Mononuclear cell (primary cell): ENCODE results near the gene ZNF213. TPM values are rescaled to one million over a fixed set of nuclear protein-coding genes. Genes with fewer than 3 reads are reported as not detected.
"Not testable (repeated sequence)": the region's sequence is repeated elsewhere in the genome, so short reads cannot be mapped to it uniquely, and the experiment has no call there.

Experiments
- H3K27me3 ChIP-seq: 2 replicates; pipeline ENCODE4 v1.6.0; 2011; ENCODE audit warnings: low read length, control low read depth; ENCODE audit not compliant: insufficient read depth
- H3K4me1 ChIP-seq: 2 replicates; pipeline ENCODE4 v1.5.1; 2011; ENCODE audit warnings: mild to moderate bottlenecking, low read length, control low read depth; ENCODE audit not compliant: insufficient read depth
- H3K4me3 ChIP-seq: 2 replicates; pipeline ENCODE4 v1.5.1; 2011; ENCODE audit warnings: mild to moderate bottlenecking, low read length, moderate library complexity
- H3K9me3 ChIP-seq: 2 replicates; pipeline ENCODE4 v1.5.1; 2011; ENCODE audit warnings: low read depth, mild to moderate bottlenecking, control low read depth, low read length
- total RNA-seq: library from RNA; depleted of rRNA; stranded (reverse); fragments of >200 nt; gene quantifications from one replicate; pipeline ENCODE4 v1.2.3, GENCODE V29; 2012

ZNF213 gene
- total RNA-seq, 1 donor: 1.6 TPM

GRCh38 chr16:3180445-3180878, 45.6 kb downstream of the ZNF213 start:
- Histone ChIP-seq H3K27me3 (peaks cover 95% of the 10 kb centered on the region), H3K4me1 (peaks cover 15% of the 10 kb centered on the region), H3K4me3 (no peak overlapping the region), H3K9me3 (no peaks in the 10 kb centered on the region)

DNA sequence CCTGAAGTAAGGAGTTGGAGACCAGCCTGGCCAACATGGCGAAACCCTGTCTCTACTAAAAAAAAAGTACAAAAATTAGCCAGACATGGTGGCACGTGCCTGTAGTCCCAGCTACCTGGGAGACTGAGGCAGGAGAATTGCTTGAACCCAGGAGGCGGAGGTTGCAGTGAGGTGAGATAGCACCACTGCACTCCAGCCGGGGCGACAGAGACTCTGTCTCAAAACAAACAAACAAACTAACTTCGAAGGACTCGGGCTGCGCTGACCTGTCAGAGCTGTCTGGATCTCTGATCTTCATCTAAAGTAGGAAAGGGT, 47.4 kb downstream of the ZNF213 start:
- Histone ChIP-seq H3K4me1 (peaks cover 15% of the 10 kb centered on the region), H3K27me3 (peaks cover 95% of the 10 kb centered on the region)
- not testable (repeated sequence) for H3K4me3 ChIP-seq, H3K9me3 ChIP-seq

GRCh38 chr16:3182608-3183444, 48.0 kb downstream of the ZNF213 start:
- Histone ChIP-seq H3K4me1 (peaks cover 15% of the 10 kb centered on the region), H3K4me3 (no peak overlapping the region), H3K27me3 (peaks cover 95% of the 10 kb centered on the region)

DNA sequence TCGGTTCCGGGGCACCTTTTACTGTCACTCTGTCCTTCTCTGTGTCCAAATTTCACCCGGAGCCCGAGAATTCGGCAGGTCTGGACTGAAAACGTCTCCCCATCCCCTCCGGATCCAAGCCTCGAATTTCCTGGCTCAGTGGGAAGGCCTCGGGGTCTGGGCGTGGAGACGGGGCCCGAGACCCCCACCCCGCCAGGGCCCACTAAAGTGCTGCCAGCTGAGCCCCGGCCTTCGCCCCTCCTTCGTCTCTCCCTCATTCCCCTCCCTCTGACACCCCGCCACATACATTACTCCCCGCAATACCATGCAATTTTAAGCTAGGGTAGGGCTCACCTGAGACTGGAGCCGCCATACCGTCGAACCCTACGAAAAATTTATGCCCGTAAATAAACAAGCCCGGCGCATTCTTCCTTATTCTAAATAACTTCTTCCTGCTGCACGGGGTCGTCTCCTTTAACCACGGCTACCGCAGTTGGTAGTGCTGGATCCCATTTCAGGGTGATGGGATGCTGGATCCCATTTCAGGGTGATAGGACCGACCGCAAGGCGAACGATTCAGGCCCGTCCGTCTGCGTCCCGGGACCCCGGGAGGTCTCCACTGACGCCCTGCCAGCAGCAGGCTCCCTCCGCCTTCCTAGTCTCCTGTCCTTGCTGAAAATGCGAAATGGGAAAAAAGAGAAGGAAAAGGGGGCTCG, 48.8 kb downstream of the ZNF213 start:
- Histone ChIP-seq H3K9me3 (no peaks in the 10 kb centered on the region), H3K4me1 (peaks cover 22% of the 10 kb centered on the region), H3K27me3 (peaks cover 97% of the 10 kb centered on the region), H3K4me3 (no peak overlapping the region)

More at GRCh38 chr16:3182608-3183444, 48.0 kb downstream of the ZNF213 start:
- H3K9me3 ChIP-seq: no peaks in the 10 kb centered on the region

- H3K27me3 ChIP-seq: peaks cover 99% of the 10 kb centered on the region
- H3K4me1 ChIP-seq: peaks cover 38% of the 10 kb centered on the region
- no peaks in the 10 kb centered on the region for H3K9me3 ChIP-seq
- H3K4me3 ChIP-seq: no peak overlapping the region
These were observed 52.3 kb downstream of the ZNF213 start for GRCh38 chr16:3186946-3187690.

DNA sequence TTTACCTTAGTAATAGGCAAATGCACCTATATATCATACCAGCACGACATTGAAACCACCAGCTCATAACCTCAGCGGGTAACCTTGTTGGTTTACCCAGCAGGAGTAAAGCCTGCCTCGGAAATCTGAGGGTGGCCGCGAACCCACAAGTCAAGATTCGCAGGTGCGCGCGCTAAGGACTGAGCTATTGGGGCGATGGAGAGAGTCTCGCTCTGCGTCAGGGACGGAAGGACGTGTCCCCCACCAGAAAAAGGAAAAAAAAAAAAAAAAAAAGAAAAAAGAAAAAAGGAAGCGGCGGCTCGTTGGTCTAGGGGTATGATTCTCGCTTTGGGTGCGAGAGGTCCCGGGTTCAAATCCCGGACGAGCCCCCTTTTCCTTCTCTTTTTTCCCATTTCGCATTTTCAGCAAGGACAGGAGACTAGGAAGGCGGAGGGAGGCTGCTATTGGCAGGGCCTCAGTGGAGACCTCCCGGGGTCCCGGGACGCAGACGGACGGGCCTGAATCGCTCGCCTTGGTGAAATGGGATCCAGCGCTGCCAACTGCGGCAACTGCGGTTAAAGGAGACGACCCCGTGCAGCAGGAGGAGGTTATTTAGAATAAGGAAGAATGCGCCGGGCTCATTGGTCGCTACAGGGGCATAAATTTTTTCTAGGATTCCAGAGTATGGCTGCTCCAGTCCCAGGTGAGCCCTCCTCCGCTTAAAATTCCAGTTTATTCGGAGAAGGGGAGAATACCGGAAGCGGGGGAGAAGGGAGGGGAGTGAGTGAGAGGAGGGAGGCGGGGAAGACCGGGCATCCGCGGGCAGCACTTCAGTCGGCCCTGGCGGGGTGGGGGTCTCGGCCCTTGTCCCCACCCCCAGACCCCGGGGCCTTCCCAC, 53.2 kb downstream of the ZNF213 start, which contains the start of gene OR1F1:
TSS of gene OR1F1 (plus strand) at position 407 of the 877 bp plus-strand sequence.
- no peaks in the 10 kb centered on the region for H3K9me3 ChIP-seq
- peaks cover 32% of the 10 kb centered on the region for H3K4me1 ChIP-seq
- H3K4me3 ChIP-seq: no peak within 1 kb of the TSS
- H3K27me3 ChIP-seq: peaks cover 99% of the 10 kb centered on the region

- peaks cover 26% of the 10 kb centered on the region for H3K4me1 ChIP-seq
- no peak overlapping the region for H3K4me3 ChIP-seq
- no peaks in the 10 kb centered on the region for H3K9me3 ChIP-seq
- H3K27me3 ChIP-seq: peaks cover 99% of the 10 kb centered on the region
These were observed 53.8 kb downstream of the ZNF213 start for GRCh38 chr16:3188675-3188924.

DNA sequence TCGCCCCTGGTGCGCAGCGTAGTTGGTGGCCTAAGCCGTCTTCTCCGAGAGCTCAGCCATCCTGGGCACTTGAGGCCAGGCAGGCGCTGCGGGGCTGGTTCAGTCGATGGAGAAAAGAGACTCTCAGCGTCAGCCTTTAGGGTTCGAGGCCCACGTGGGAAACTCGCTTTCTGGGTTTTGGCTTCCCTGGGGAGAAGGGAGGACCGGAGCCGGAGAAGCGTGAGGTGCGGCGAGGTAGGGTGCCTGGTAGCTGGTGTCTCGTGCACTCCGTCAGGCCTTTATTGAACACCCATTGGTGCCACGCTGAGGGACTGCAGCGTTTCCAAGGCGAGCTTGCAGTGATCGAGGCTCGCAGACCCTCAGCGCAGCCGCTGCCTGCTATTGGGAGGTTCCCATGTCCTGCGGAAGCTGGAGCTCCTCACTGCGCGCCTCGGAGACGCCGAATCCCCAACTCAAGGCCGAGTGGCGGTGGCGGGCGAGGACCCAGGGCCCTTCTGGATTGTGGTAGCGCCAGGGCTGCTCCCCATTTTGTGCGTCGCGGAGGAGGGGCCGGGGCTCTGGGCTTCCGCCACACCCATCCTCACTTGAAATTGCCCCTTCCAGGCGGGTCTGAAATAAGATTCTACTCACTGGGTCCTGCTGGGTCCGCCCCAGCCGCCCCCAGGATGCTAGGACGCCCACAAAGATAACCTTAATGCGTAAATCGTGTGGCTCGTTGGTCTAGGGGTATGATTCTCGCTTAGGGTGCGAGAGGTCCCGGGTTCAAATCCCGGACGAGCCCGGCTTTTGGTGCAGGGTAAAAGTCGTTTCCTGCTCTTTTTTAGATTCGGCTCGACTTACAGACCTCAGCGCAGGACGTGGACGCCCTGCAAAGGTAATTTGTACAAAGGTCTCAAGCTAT, 54.3 kb downstream of the ZNF213 start:
- Histone ChIP-seq H3K4me3 (no peak overlapping the region), H3K9me3 (no peaks in the 10 kb centered on the region), H3K4me1 (peaks cover 23% of the 10 kb centered on the region), H3K27me3 (peaks cover 99% of the 10 kb centered on the region)

DNA sequence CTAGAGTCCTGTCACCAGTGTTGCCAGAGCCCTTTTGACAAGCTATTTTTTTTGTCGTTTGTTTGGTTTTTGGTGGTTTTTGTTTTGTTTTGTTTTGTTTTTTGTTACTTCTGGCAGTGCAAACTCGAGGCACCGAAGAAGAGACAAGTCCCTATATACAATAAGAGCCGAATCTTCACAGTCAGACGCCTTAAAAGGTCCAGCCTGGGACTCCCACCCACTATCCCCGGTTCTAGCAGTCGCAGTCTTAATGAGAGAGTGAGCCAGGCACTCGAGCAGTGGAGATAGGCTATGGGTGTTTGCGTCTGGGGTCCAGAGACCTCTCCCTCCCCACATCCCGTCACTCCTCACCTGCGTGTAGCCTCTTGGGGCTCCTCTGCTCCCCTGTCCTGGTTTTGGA, 55.0 kb downstream of the ZNF213 start:
- Histone ChIP-seq H3K27me3 (peaks cover 99% of the 10 kb centered on the region), H3K4me1 (peaks cover 23% of the 10 kb centered on the region), H3K9me3 (no peaks in the 10 kb centered on the region), H3K4me3 (no peak overlapping the region)

GRCh38 chr16:3190949-3191353, 56.1 kb downstream of the ZNF213 start:
- H3K9me3 ChIP-seq: no peaks in the 10 kb centered on the region

More at GRCh38 chr16:3190949-3191353, 56.1 kb downstream of the ZNF213 start:
- H3K4me1 ChIP-seq: peaks cover 23% of the 10 kb centered on the region
- H3K27me3 ChIP-seq: peaks cover 94% of the 10 kb centered on the region
- no peak overlapping the region for H3K4me3 ChIP-seq

Other genes with a start within 250 kb of the ZNF213 start
- gene FLYWCH1, start 223.1 kb upstream of the ZNF213 start, total RNA-seq: 15.7 TPM
- gene KREMEN2, start 170.8 kb upstream of the ZNF213 start, total RNA-seq: not detected
- 3.1 TPM for gene PAQR4, start 165.7 kb upstream of the ZNF213 start, total RNA-seq
- 1.3 TPM for gene PKMYT1, start 154.6 kb upstream of the ZNF213 start, total RNA-seq
- not detected for gene CLDN9, start 122.1 kb upstream of the ZNF213 start, total RNA-seq
- not detected for gene CLDN6, start 116.8 kb upstream of the ZNF213 start, total RNA-seq
- 8.2 TPM for gene TNFRSF12A, start 114.7 kb upstream of the ZNF213 start, total RNA-seq
- gene HCFC1R1, start 111.1 kb upstream of the ZNF213 start, total RNA-seq: 8.2 TPM
- gene THOC6, start 111.0 kb upstream of the ZNF213 start, total RNA-seq: 8.9 TPM
- gene BICDL2, start 98.1 kb upstream of the ZNF213 start, total RNA-seq: 0.10 TPM
- 1.7 TPM for gene MMP25, start 88.5 kb upstream of the ZNF213 start, total RNA-seq
- 115 TPM for gene IL32, start 69.4 kb upstream of the ZNF213 start, total RNA-seq
- gene ZSCAN10, start 35.7 kb upstream of the ZNF213 start, total RNA-seq: under 0.01 TPM
- 0.52 TPM for gene ZNF205, start 22.4 kb upstream of the ZNF213 start, total RNA-seq
- gene OR1F1, start 53.2 kb downstream of the ZNF213 start, total RNA-seq: not detected
- gene ZNF200, start 100.1 kb downstream of the ZNF213 start, total RNA-seq: 4.5 TPM
- 26.7 TPM for gene MEFV, start 121.6 kb downstream of the ZNF213 start, total RNA-seq
- gene ZNF263, start 148.5 kb downstream of the ZNF213 start, total RNA-seq: 49.7 TPM
- gene TIGD7, start 170.4 kb downstream of the ZNF213 start, total RNA-seq: 3.7 TPM
- 34.8 TPM for gene ZNF75A, start 170.5 kb downstream of the ZNF213 start, total RNA-seq
- not detected for gene OR2C1, start 220.9 kb downstream of the ZNF213 start, total RNA-seq